Measurements from ENCODE around the gene NUP214. TPM values are rescaled to one million over a fixed set of nuclear protein-coding genes. Genes with fewer than 3 reads are reported as not detected.

NUP214 gene
- total and polyA plus RNA-seq, 2 of the 8 experiments (the other 6 are each of a cell fraction or from before 2014, with no cell fraction given) = 28.6 to 50.2 TPM

DNA sequence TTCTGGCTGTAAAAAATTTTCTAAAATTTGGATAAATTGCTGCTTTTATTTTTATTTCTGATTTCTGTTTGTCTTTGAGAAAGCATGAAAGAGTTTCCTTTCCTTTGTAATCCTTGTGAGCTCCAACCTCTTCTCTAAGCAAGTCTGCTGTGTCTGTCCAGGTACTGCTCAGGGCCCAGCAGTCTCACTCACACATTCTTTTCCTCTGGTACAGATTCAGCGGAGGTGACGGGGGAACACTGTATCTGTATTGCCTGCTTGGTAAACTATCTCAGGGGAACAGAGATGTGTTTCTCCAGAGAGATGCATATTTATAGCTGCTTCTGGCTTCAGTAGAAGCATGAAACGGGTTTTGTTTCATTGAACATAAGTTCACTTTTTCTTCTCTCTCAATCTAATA, 60.5 kb downstream of the NUP214 start:
- Histone ChIP-seq H2AK5ac (ENCODE audit: low read depth, low read length) (no peak overlapping the region), H4K5ac (ENCODE audit: insufficient read length, low read depth, low read length) (no peak overlapping the region), H4K8ac (ENCODE audit: extremely low read depth, insufficient read depth, low read length) (no peak overlapping the region), H2BK20ac (ENCODE audit: low read length) (no peak overlapping the region), H3K27me3 (replicated peaks in 1 of 4; ENCODE audit: control insufficient read depth in 3 of 4, extremely low read depth in 1 of 4, insufficient read depth in 3 of 4, low read length in 3 of 4) (no peaks in the 10 kb centered on the region), H3K4me3 (ENCODE audit: extremely low read depth in 1 of 4, insufficient read depth in 2 of 4, low read depth in 3 of 4, low read length in 4 of 4) (no peak overlapping the region), H3K18ac (ENCODE audit: extremely low read depth, low read length) (no peak overlapping the region), H3K56ac (replicated peaks; ENCODE audit: insufficient read length, low read depth, low read length) (no peak overlapping the region), H3K79me1 (ENCODE audit: low read depth, low read length) (no peaks in the 10 kb centered on the region), H3K23ac (ENCODE audit: insufficient read length) (no peak overlapping the region), H3K4me2 (ENCODE audit: insufficient read depth in 1 of 2, low read depth in 2 of 2, low read length in 2 of 2) (no peak overlapping the region), H2BK120ac (replicated peaks; ENCODE audit: low read depth, low read length) (no peak overlapping the region), H3K9me3 (ENCODE audit: insufficient read depth in 2 of 2, low read depth in 1 of 2, low read length in 1 of 2) (no peaks in the 10 kb centered on the region), H3K9ac (replicated peaks in 1 of 4; ENCODE audit: extremely low read depth in 1 of 4, low read depth in 3 of 4, low read length in 3 of 4) (no peak overlapping the region), H2BK12ac (ENCODE audit: low read depth, low read length) (no peak overlapping the region), H3K79me2 (ENCODE audit: control insufficient read depth in 1 of 2, insufficient read depth in 2 of 2, low read length in 2 of 2) (no peaks in the 10 kb centered on the region), H2BK5ac (ENCODE audit: low read depth, low read length) (no peak overlapping the region), H3K36me3 (ENCODE audit: control insufficient read depth in 2 of 4, insufficient read depth in 4 of 4, low read length in 3 of 4) (peaks cover 3 to 39% (median 15%) of the 10 kb centered on the region in 4 experiments), H3K23me2 (ENCODE audit: low read depth, low read length) (no peaks in the 10 kb centered on the region), H3K4ac (replicated peaks; ENCODE audit: insufficient read length, low read depth, low read length) (no peak overlapping the region), H2BK15ac (ENCODE audit: low read length) (no peak overlapping the region), H3K4me1 (replicated peaks in 1 of 4; ENCODE audit: control insufficient read depth in 3 of 4, insufficient read depth in 4 of 4, low read length in 3 of 4) (no peaks in the 10 kb centered on the region), H3K27ac (ENCODE audit: low read depth, low read length) (no peak overlapping the region), H4K91ac (replicated peaks; ENCODE audit: insufficient read length, low read length) (no peak overlapping the region), H3K14ac (ENCODE audit: insufficient read length) (no peak overlapping the region), H2AFZ (ENCODE audit: low read length) (no peak overlapping the region), H4K20me1 (replicated peaks in 1 of 2; ENCODE audit: control insufficient read depth in 1 of 2, insufficient read depth in 2 of 2, low read length in 2 of 2) (no peaks in the 10 kb centered on the region)
- ChIA-PET POLR2A (ENCODE audit: partially characterized antibody) (interaction anchor here (1.8 kb wide), 1 partner anchor 8 kb away, joined by 4 read pairs; no protein-coding TSS in a partner anchor), CTCF (ENCODE audit: partially characterized antibody) (interaction anchor here (0.6 to 1.9 kb wide), 6 partner anchors 9 to 151 kb away, joined by 3 to 9 read pairs (median 3); no protein-coding TSS in a partner anchor)
- DNase-seq (ENCODE audit: low read depth in 1 of 2, low spot score in 2 of 2) (no peak), FAIRE-seq (no peak)
- TF ChIP-seq FOSL1 (IDR thresholded peaks at IDR 0.05; ENCODE audit: insufficient read depth, low read depth, low read length) (no peak), HDAC6 (IDR thresholded peaks at IDR 0.05; ENCODE audit: low read depth, low read length) (no peak), USF2 (IDR thresholded peaks at IDR 0.05; ENCODE audit: low read length) (no peak)
- 96% methylated on average over 3 of the region's 3 CpGs; no CpG with 5 or more reads in 1 of the 2 experiments for WGBS, 2 experiments (ENCODE audit: extremely low coverage in 1 of 2, insufficient coverage in 1 of 2, insufficient read length in 1 of 2, insufficient replicate concordance in 2 of 2, low coverage in 1 of 2, low lambda C conversion rate in 2 of 2, missing lambda C conversion rate in 1 of 2)

All from H1 (cell line).